Lower lobe of right lung (tissue), 2 donors: ENCODE results near the gene DCXR. TPM values are rescaled to one million over a fixed set of nuclear protein-coding genes. Genes with fewer than 3 reads are reported as not detected.

Source experiments
- ATAC-seq, 2 donors: fragments of 200-7000 bp; cut with Tn5 transposase; one replicate each; pipeline ENCODE4 v1.9.1; 2020 to 2022; ENCODE audit warnings: mild to moderate bottlenecking in 2 of 2, moderate library complexity in 2 of 2
- DNase-seq: peaks from one replicate; pipeline ENCODE4 v3.0.0-alpha.2; 2020
- H3K27ac ChIP-seq: fragments of 200-600 bp; one replicate; pipeline ENCODE4 v1.8.0; 2022
- H3K27me3 ChIP-seq: fragments of 200-600 bp; one replicate; pipeline ENCODE4 v1.8.0; 2022; ENCODE audit warnings: low read depth
- H3K36me3 ChIP-seq: fragments of 200-600 bp; one replicate; pipeline ENCODE4 v1.8.0; 2022; ENCODE audit warnings: mild to moderate bottlenecking
- H3K4me1 ChIP-seq: fragments of 200-600 bp; one replicate; pipeline ENCODE4 v1.8.0; 2022
- H3K4me3 ChIP-seq: fragments of 200-600 bp; one replicate; pipeline ENCODE4 v1.8.0; 2022; ENCODE audit warnings: mild to moderate bottlenecking
- H3K9me3 ChIP-seq: fragments of 200-600 bp; one replicate; pipeline ENCODE4 v1.8.0; 2022
- CTCF ChIP-seq: fragments of 200-600 bp; IDR thresholded peaks from one replicate; pipeline ENCODE4 v1.8.0; 2022; ENCODE audit warnings: antibody characterized with exemption, mild to moderate bottlenecking
- intact Hi-C: fragments of 100-400 bp; cut with DNase I; formaldehyde crosslinking; loops from one replicate; pipeline ENCODE4 v1.11.0; 2022
- total RNA-seq: library from RNA; stranded (reverse); fragmentation: NEBNext Ultra II Directional; extraction: Animal tissue kit (Norgen Biotek cat#: 25700); gene quantifications from one replicate; pipeline ENCODE4 v1.2.1, GENCODE V29; 2021
- donor health status: DM: no; HTN: yes; CAD: no; lungs with severe emphysema.

Gene DCXR
- total RNA-seq, 1 donor from 2014 or later = 133 TPM

- TF ChIP-seq CTCF = no peak
- Histone ChIP-seq H3K27me3 (no peaks in the 10 kb centered on the region), H3K9me3 (no peaks in the 10 kb centered on the region), H3K36me3 (no peaks in the 10 kb centered on the region), H3K4me3 (no peak overlapping the region), H3K27ac (no peak overlapping the region), H3K4me1 (peaks cover 55% of the 10 kb centered on the region)
- DNase-seq = no peak
- no peak for ATAC-seq
- intact Hi-C loops = no loop called here
These were observed 16.9 kb downstream of the DCXR start for GRCh38 chr17:82020572-82021106.

GRCh38 chr17:82019690-82020571 lies 17.6 kb downstream of the DCXR start:
- H3K36me3 ChIP-seq = no peaks in the 10 kb centered on the region
- ATAC-seq = no peak
- no peak overlapping the region for H3K27ac ChIP-seq
- intact Hi-C loops = no loop called here
- H3K4me1 ChIP-seq = peaks cover 55% of the 10 kb centered on the region
- no peaks in the 10 kb centered on the region for H3K9me3 ChIP-seq
- peak; percentile 81 for DNase-seq
- H3K4me3 ChIP-seq = no peak overlapping the region
- TF ChIP-seq CTCF = peak; percentile 79
- H3K27me3 ChIP-seq = no peaks in the 10 kb centered on the region

GRCh38 chr17:82018989-82019689 lies 18.4 kb downstream of the DCXR start:
- intact Hi-C loops = no loop called here
- H3K4me3 ChIP-seq = no peak overlapping the region
- no peak for TF ChIP-seq CTCF
- no peak for DNase-seq
- H3K27me3 ChIP-seq = no peaks in the 10 kb centered on the region
- H3K4me1 ChIP-seq = peaks cover 49% of the 10 kb centered on the region
- H3K36me3 ChIP-seq = no peaks in the 10 kb centered on the region
- H3K9me3 ChIP-seq = no peaks in the 10 kb centered on the region
- H3K27ac ChIP-seq = no peak overlapping the region
- no peak for ATAC-seq

GRCh38 chr17:82018152-82018988 lies 19.1 kb downstream of the DCXR start:
- no peak for TF ChIP-seq CTCF
- DNase-seq = no peak
- H3K4me1 ChIP-seq = peaks cover 41% of the 10 kb centered on the region
- H3K27ac ChIP-seq = peak overlapping the region; percentile 31
- no peaks in the 10 kb centered on the region for H3K27me3 ChIP-seq
- no peaks in the 10 kb centered on the region for H3K36me3 ChIP-seq
- no peak for ATAC-seq
- no peak overlapping the region for H3K4me3 ChIP-seq
- intact Hi-C loops = no loop called here
- no peaks in the 10 kb centered on the region for H3K9me3 ChIP-seq

- Histone ChIP-seq H3K36me3 (no peaks in the 10 kb centered on the region), H3K9me3 (no peaks in the 10 kb centered on the region), H3K27me3 (no peaks in the 10 kb centered on the region), H3K27ac (peak overlapping the region; percentile 31), H3K4me1 (peaks cover 45% of the 10 kb centered on the region), H3K4me3 (no peak overlapping the region)
- ATAC-seq = peak in 1 of 2 donors; percentile 25
- TF ChIP-seq CTCF = no peak
- DNase-seq = peak; percentile 75
- intact Hi-C loops = no loop called here
These were observed 19.8 kb downstream of the DCXR start for GRCh38 chr17:82017612-82018151.
